DOHH2 (cell line): ENCODE measurements around the gene TENT5A.
"Not testable (repeated sequence)": the region's sequence is repeated elsewhere in the genome, so short reads cannot be mapped to it uniquely, and the experiment has no call there.

Source experiments
- H3F3A ChIP-seq: fragments of 200-600 bp; sonication (generic), shearing (Covaris generic); 2 replicates; pipeline ENCODE4 v1.6.0; 2016; ENCODE audit warnings: antibody characterized with exemption, mild to moderate bottlenecking; ENCODE audit not compliant: control insufficient read depth, insufficient read depth
- H3K27ac ChIP-seq: fragments of 200-600 bp; sonication (generic); 2 replicates; pipeline ENCODE4 v1.5.1; 2014; ENCODE audit warnings: low read depth, mild to moderate bottlenecking, low read length, moderate library complexity
- H3K27me3 ChIP-seq: fragments of 200-600 bp; sonication (generic); 2 replicates; pipeline ENCODE4 v1.6.1; 2014; ENCODE audit warnings: mild to moderate bottlenecking, low read length, mixed read lengths; ENCODE audit not compliant: control insufficient read depth
- H3K36me3 ChIP-seq: fragments of 200-600 bp; sonication (generic); 2 replicates; pipeline ENCODE4 v1.6.1; 2014; ENCODE audit warnings: mild to moderate bottlenecking, low read length, moderate library complexity, mixed read lengths; ENCODE audit not compliant: control insufficient read depth
- H3K4me1 ChIP-seq: fragments of 200-600 bp; sonication (generic); 2 replicates; pipeline ENCODE4 v1.6.1; 2014; ENCODE audit warnings: mild to moderate bottlenecking, low read length, mixed read lengths; ENCODE audit not compliant: control insufficient read depth
- H3K4me2 ChIP-seq: fragments of 200-600 bp; sonication (generic); 2 replicates; pipeline ENCODE4 v1.6.0; 2014; ENCODE audit warnings: mild to moderate bottlenecking, low read length, moderate library complexity
- H3K4me3 ChIP-seq: fragments of 200-600 bp; sonication (generic); 2 replicates; pipeline ENCODE4 v1.5.1; 2014; ENCODE audit warnings: mild to moderate bottlenecking, low read length, mixed read lengths
- H3K79me2 ChIP-seq: fragments of 200-600 bp; sonication (generic); 2 replicates; pipeline ENCODE4 v1.6.1; 2014; ENCODE audit warnings: mild to moderate bottlenecking, low read length, mixed read lengths; ENCODE audit not compliant: control insufficient read depth
- H3K9me2 ChIP-seq: fragments of 200-600 bp; sonication (generic); replicated peaks from 2 replicates; pipeline ENCODE4 v1.6.1; 2014; ENCODE audit warnings: mild to moderate bottlenecking, low read length, mixed read lengths; ENCODE audit not compliant: control insufficient read depth
- H3K9me3 ChIP-seq: fragments of 200-600 bp; sonication (generic); 2 replicates; pipeline ENCODE4 v1.6.1; 2014; ENCODE audit warnings: antibody characterized with exemption, low read length, mixed read lengths; ENCODE audit not compliant: control insufficient read depth, insufficient read depth
- H4K20me1 ChIP-seq: fragments of 200-600 bp; sonication (generic); 2 replicates; pipeline ENCODE4 v1.6.0; 2014; ENCODE audit warnings: low read depth, mild to moderate bottlenecking, antibody characterized with exemption, low read length, moderate library complexity; ENCODE audit not compliant: control insufficient read depth, insufficient read depth
- CTCF ChIP-seq: fragments of 200-600 bp; sonication (generic); IDR thresholded peaks from one replicate; pipeline ENCODE4 v1.5.1; 2014; ENCODE audit warnings: antibody characterized with exemption, mild to moderate bottlenecking, low read depth, low read length; ENCODE audit not compliant: poor library complexity, severe bottlenecking
- EZH2phosphoT487 ChIP-seq: fragments of 200-600 bp; sonication (generic); IDR thresholded peaks from 2 replicates; pipeline ENCODE4 v1.6.1; 2017; ENCODE audit warnings: borderline replicate concordance, mild to moderate bottlenecking, antibody characterized with exemption, low read length, moderate library complexity, mixed read lengths

The TENT5A gene

GRCh38 chr6:81783893-81784292 lies 31.4 kb upstream of the TENT5A start:
- H3K4me1 ChIP-seq = no peaks in the 10 kb centered on the region
- H3K9me2 ChIP-seq = no peaks in the 10 kb centered on the region
- H3F3A ChIP-seq = no peaks in the 10 kb centered on the region
- H3K27ac ChIP-seq = no peak overlapping the region
- no peak overlapping the region for H3K4me2 ChIP-seq
- H3K9me3 ChIP-seq = no peaks in the 10 kb centered on the region
- no peaks in the 10 kb centered on the region for H3K36me3 ChIP-seq
- H3K27me3 ChIP-seq = no peaks in the 10 kb centered on the region
- no peak overlapping the region for H3K4me3 ChIP-seq
- no peaks in the 10 kb centered on the region for H3K79me2 ChIP-seq
- H4K20me1 ChIP-seq = no peaks in the 10 kb centered on the region
- TF ChIP-seq CTCF (no peak), EZH2phosphoT487 (no peak)

- Histone ChIP-seq H3K36me3 (no peaks in the 10 kb centered on the region), H3K27ac (no peak overlapping the region), H3K27me3 (no peaks in the 10 kb centered on the region)
Observed at GRCh38 chr6:81781624-81782023, 29.1 kb upstream of the TENT5A start.

GRCh38 chr6:81777586-81778268 lies 25.2 kb upstream of the TENT5A start:
- H3K4me1 ChIP-seq = no peaks in the 10 kb centered on the region
- TF ChIP-seq CTCF (no peak), EZH2phosphoT487 (no peak)
- H3K27me3 ChIP-seq = no peaks in the 10 kb centered on the region
- H3K9me3 ChIP-seq = no peaks in the 10 kb centered on the region
- no peaks in the 10 kb centered on the region for H3K79me2 ChIP-seq
- H4K20me1 ChIP-seq = no peaks in the 10 kb centered on the region
- H3K4me2 ChIP-seq = no peak overlapping the region
- H3K27ac ChIP-seq = no peak overlapping the region
- no peaks in the 10 kb centered on the region for H3K36me3 ChIP-seq
- no peaks in the 10 kb centered on the region for H3K9me2 ChIP-seq
- no peak overlapping the region for H3K4me3 ChIP-seq
- no peaks in the 10 kb centered on the region for H3F3A ChIP-seq

More at GRCh38 chr6:81781624-81782023, 29.1 kb upstream of the TENT5A start:
- Histone ChIP-seq H3K4me3 (no peak overlapping the region), H3F3A (no peaks in the 10 kb centered on the region), H3K79me2 (no peaks in the 10 kb centered on the region), H3K4me1 (no peaks in the 10 kb centered on the region), H3K4me2 (no peak overlapping the region), H3K9me3 (no peaks in the 10 kb centered on the region), H4K20me1 (no peaks in the 10 kb centered on the region), H3K9me2 (no peaks in the 10 kb centered on the region)
- TF ChIP-seq CTCF = no peak
- TF ChIP-seq EZH2phosphoT487 = no peak

GRCh38 chr6:81776219-81776618 lies 23.7 kb upstream of the TENT5A start:
- H3K9me2 ChIP-seq, H3K4me3 ChIP-seq, H3K4me1 ChIP-seq, H3K36me3 ChIP-seq, H3K27me3 ChIP-seq, H3F3A ChIP-seq, H3K9me3 ChIP-seq, H4K20me1 ChIP-seq, H3K79me2 ChIP-seq, H3K4me2 ChIP-seq, H3K27ac ChIP-seq: not testable (repeated sequence)
